ENCODE data around the gene ROCK1. TPM values are rescaled to one million over a fixed set of nuclear protein-coding genes. Genes with fewer than 3 reads are reported as not detected.

ROCK1 gene
- polyA plus RNA-seq, 1 of the 3 experiments (the other 2 are of a cell fraction) = 4.9 TPM

DNA sequence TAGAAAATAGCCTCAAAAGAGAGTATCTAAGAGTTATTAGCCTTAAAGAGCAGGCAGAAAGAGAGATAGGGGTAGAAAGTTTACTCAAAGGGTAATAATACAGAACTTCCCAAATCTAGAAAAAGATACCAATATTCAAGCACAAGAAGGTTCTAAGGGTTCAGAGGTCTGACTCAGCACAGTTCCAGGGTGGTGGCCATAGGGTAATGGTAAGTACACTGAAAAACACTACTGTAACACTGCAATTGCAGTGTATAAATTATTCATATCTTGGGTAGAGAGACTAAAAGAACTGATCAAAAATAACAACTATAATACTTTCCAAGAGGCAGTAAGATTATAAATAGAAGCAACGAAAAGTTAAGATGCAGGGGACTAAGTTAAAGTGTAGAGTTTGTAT is 115.2 kb downstream of the ROCK1 start:
- Histone ChIP-seq H3K79me2 (ENCODE audit: insufficient read depth) (peaks cover 52% of the 10 kb centered on the region), H3K9me3 (no peaks in the 10 kb centered on the region), H3K4me1 (ENCODE audit: control insufficient read depth in 1 of 2, insufficient read depth in 2 of 2, low read depth in 1 of 2, low read length in 1 of 2) (no peaks in the 10 kb centered on the region), H3K9ac (no peak overlapping the region), H2AFZ (ENCODE audit: low read depth) (no peak overlapping the region), H3K27ac (ENCODE audit: low read depth in 2 of 2, low read length in 1 of 2) (no peak overlapping the region), H3K4me2 (no peak overlapping the region), H3K9me2 (no peaks in the 10 kb centered on the region), H4K20me1 (ENCODE audit: insufficient read depth) (peaks cover 14% of the 10 kb centered on the region; the same call in 1 of the 2 replicates), H3K4me3 (ENCODE audit: low read depth in 2 of 2, low read length in 1 of 2) (no peak overlapping the region), H3K36me3 (replicated peaks in 1 of 2; ENCODE audit: control insufficient read depth in 1 of 2, insufficient read depth in 2 of 2, low read length in 1 of 2) (peaks cover 13 to 54% of the 10 kb centered on the region in 2 experiments), H3F3A (replicated peaks; ENCODE audit: insufficient read depth) (peaks cover 6% of the 10 kb centered on the region), H3K27me3 (ENCODE audit: insufficient read depth) (no peaks in the 10 kb centered on the region)
- WGBS (ENCODE audit: low lambda C conversion rate) = 95% methylated on average over 1 of the region's 1 CpG
- TF ChIP-seq, protein P1, sequence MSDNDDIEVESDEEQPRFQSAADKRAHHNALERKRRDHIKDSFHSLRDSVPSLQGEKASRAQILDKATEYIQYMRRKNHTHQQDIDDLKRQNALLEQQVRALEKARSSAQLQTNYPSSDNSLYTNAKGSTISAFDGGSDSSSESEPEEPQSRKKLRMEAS (IDR thresholded peaks at IDR 0.05; ENCODE audit: low read depth) = no peak
- no peak for TF ChIP-seq TEAD4 (IDR thresholded peaks at IDR 0.05; ENCODE audit: borderline replicate concordance, insufficient read depth)
- TF ChIP-seq EP300 (IDR thresholded peaks at IDR 0.05; ENCODE audit: borderline replicate concordance in 1 of 2, low read depth in 1 of 2, low read length in 1 of 2) = no peak
- no peak for TF ChIP-seq POLR2AphosphoS5 (IDR thresholded peaks at IDR 0.05; ENCODE audit: low read depth, low read length)
- no peak for TF ChIP-seq GABPA (IDR thresholded peaks at IDR 0.05; ENCODE audit: low read depth)
- no peak for TF ChIP-seq FOSL2 (IDR thresholded peaks at IDR 0.05; ENCODE audit: borderline replicate concordance, low read depth)
- no peak for TF ChIP-seq FOXM1 (IDR thresholded peaks at IDR 0.05; ENCODE audit: low read depth)
- TF ChIP-seq NFIC (IDR thresholded peaks at IDR 0.05; ENCODE audit: borderline replicate concordance) = no peak
- TF ChIP-seq, protein P2, sequence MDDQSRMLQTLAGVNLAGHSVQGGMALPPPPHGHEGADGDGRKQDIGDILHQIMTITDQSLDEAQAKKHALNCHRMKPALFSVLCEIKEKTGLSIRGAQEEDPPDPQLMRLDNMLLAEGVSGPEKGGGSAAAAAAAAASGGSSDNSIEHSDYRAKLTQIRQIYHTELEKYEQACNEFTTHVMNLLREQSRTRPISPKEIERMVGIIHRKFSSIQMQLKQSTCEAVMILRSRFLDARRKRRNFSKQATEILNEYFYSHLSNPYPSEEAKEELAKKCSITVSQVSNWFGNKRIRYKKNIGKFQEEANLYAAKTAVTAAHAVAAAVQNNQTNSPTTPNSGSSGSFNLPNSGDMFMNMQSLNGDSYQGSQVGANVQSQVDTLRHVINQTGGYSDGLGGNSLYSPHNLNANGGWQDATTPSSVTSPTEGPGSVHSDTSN (IDR thresholded peaks at IDR 0.05) = no peak
- no peak for TF ChIP-seq SMC3 (IDR thresholded peaks at IDR 0.05; ENCODE audit: low read depth, low read length)
- TF ChIP-seq, protein P3, sequence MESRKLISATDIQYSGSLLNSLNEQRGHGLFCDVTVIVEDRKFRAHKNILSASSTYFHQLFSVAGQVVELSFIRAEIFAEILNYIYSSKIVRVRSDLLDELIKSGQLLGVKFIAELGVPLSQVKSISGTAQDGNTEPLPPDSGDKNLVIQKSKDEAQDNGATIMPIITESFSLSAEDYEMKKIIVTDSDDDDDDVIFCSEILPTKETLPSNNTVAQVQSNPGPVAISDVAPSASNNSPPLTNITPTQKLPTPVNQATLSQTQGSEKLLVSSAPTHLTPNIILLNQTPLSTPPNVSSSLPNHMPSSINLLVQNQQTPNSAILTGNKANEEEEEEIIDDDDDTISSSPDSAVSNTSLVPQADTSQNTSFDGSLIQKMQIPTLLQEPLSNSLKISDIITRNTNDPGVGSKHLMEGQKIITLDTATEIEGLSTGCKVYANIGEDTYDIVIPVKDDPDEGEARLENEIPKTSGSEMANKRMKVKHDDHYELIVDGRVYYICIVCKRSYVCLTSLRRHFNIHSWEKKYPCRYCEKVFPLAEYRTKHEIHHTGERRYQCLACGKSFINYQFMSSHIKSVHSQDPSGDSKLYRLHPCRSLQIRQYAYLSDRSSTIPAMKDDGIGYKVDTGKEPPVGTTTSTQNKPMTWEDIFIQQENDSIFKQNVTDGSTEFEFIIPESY (IDR thresholded peaks at IDR 0.05; ENCODE audit: borderline replicate concordance, low read depth) = no peak
- POLR2A ChIA-PET = no interaction called here
- CTCF ChIA-PET = interaction anchor here (1.0 kb wide), 1 partner anchor 36 kb away, joined by 4 read pairs; no protein-coding TSS in a partner anchor
- no peak for DNase-seq

DNA sequence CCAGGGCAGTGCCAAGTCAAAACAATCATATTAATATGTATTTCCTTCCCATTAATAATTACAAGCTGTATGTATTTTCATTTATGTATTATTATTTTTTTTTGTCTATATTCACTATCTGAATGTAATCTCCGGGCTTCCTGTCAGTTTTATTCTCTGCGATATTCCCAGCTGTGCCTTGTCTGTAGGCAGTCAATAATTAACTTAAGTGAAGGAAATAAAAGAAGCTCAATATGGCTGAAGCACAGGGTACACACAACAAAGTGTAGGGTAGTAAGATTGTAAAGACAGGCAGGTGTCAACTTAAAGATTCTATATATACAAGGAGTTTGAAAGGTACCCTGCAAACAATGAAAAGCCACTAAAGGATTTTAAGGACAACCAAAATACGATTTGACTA is 122.9 kb downstream of the ROCK1 start:
- Histone ChIP-seq H3K36me3 (replicated peaks in 1 of 2; ENCODE audit: control insufficient read depth in 1 of 2, insufficient read depth in 2 of 2, low read length in 1 of 2) (peaks cover 56 to 80% of the 10 kb centered on the region in 2 experiments), H4K20me1 (ENCODE audit: insufficient read depth) (no peaks in the 10 kb centered on the region), H3K4me3 (ENCODE audit: low read depth in 2 of 2, low read length in 1 of 2) (no peak overlapping the region), H3F3A (replicated peaks; ENCODE audit: insufficient read depth) (peaks cover 7% of the 10 kb centered on the region), H3K9me2 (no peaks in the 10 kb centered on the region), H3K79me2 (ENCODE audit: insufficient read depth) (0 out of 2 replicates have a peak, but pooled peaks cover 3% of the 10 kb centered on the region), H3K4me1 (ENCODE audit: control insufficient read depth in 1 of 2, insufficient read depth in 2 of 2, low read depth in 1 of 2, low read length in 1 of 2) (no peaks in the 10 kb centered on the region), H2AFZ (ENCODE audit: low read depth) (no peak overlapping the region), H3K9me3 (no peaks in the 10 kb centered on the region), H3K27me3 (ENCODE audit: insufficient read depth) (no peaks in the 10 kb centered on the region), H3K4me2 (no peak overlapping the region), H3K27ac (ENCODE audit: low read depth in 2 of 2, low read length in 1 of 2) (no peak overlapping the region), H3K9ac (no peak overlapping the region)
- ChIA-PET CTCF (no interaction called here), POLR2A (no interaction called here)
- DNase-seq = no peak
- WGBS (ENCODE audit: low lambda C conversion rate) = 94% methylated on average over 3 of the region's 3 CpGs
- TF ChIP-seq TCF12 (IDR thresholded peaks at IDR 0.05) = no peak
- TF ChIP-seq FOSL2 (IDR thresholded peaks at IDR 0.05; ENCODE audit: borderline replicate concordance, low read depth) = no peak
- TF ChIP-seq GABPA (IDR thresholded peaks at IDR 0.05; ENCODE audit: low read depth) = no peak
- TF ChIP-seq NFIC (IDR thresholded peaks at IDR 0.05; ENCODE audit: borderline replicate concordance) = no peak
- TF ChIP-seq FOXM1 (IDR thresholded peaks at IDR 0.05; ENCODE audit: low read depth) = no peak
- TF ChIP-seq MXI1 (IDR thresholded peaks at IDR 0.05; ENCODE audit: low read depth, low read length) = no peak
- TF ChIP-seq POLR2AphosphoS5 (IDR thresholded peaks at IDR 0.05; ENCODE audit: low read depth, low read length) = no peak
- TF ChIP-seq ELF1 (IDR thresholded peaks at IDR 0.05) = no peak
- TF ChIP-seq, protein P4, sequence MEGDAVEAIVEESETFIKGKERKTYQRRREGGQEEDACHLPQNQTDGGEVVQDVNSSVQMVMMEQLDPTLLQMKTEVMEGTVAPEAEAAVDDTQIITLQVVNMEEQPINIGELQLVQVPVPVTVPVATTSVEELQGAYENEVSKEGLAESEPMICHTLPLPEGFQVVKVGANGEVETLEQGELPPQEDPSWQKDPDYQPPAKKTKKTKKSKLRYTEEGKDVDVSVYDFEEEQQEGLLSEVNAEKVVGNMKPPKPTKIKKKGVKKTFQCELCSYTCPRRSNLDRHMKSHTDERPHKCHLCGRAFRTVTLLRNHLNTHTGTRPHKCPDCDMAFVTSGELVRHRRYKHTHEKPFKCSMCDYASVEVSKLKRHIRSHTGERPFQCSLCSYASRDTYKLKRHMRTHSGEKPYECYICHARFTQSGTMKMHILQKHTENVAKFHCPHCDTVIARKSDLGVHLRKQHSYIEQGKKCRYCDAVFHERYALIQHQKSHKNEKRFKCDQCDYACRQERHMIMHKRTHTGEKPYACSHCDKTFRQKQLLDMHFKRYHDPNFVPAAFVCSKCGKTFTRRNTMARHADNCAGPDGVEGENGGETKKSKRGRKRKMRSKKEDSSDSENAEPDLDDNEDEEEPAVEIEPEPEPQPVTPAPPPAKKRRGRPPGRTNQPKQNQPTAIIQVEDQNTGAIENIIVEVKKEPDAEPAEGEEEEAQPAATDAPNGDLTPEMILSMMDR (IDR thresholded peaks at IDR 0.05) = no peak
- no peak for TF ChIP-seq TAF1 (IDR thresholded peaks at IDR 0.05; ENCODE audit: borderline replicate concordance, low read depth, low read length)
- no peak for TF ChIP-seq EP300 (IDR thresholded peaks at IDR 0.05; ENCODE audit: borderline replicate concordance in 1 of 2, low read depth in 1 of 2, low read length in 1 of 2)
- TF ChIP-seq EZH2phosphoT487 (IDR thresholded peaks at IDR 0.05; ENCODE audit: borderline replicate concordance, low read depth) = no peak
- no peak for TF ChIP-seq YY1 (IDR thresholded peaks at IDR 0.05; ENCODE audit: low read depth)
